ENCODE data around the gene TXLNA.
A peak's percentile ranks its signal among the peaks of the same experiment; 100 is the strongest.

The TXLNA gene

DNA sequence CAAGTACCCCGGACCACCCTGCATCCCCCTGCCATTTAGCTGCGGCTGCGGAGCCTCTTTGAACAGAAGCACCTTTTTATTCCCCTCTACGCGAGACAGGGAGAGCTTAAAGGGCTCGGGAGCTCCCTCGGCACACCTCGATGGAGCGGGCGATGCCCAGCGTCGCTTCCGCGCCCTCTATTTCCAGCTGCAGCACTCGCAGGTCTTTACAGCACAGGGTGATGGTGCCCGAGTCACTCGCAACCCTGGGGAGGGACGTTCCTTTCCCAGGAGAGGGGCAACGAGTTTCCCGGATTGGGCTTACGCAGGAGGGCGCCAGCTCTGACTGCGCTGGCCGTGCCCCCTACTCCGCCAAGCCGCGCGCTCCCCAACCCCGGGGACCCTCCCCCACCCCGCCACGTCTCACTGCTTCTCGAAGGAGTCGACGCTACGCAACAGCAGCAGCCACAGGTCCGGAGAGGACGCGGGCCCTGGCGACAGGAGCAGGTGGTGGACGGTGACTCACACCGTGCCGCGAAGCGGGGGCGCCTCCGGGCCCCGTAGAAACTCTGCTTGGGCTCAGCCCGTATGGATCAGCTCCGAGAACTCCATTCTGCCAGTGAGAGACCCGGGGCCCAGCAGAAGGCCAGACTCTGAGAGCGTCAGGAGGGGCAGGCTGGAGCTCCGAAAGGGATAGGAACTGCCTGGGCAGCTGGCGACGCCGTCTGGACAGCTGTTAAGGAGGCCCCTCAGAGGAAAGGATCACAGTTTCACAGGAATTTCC is 61.7 kb downstream of the TXLNA start:
- H3K27ac ChIP-seq, result peak overlapping the region; percentile 63
- TF ChIP-seq, protein P1, sequence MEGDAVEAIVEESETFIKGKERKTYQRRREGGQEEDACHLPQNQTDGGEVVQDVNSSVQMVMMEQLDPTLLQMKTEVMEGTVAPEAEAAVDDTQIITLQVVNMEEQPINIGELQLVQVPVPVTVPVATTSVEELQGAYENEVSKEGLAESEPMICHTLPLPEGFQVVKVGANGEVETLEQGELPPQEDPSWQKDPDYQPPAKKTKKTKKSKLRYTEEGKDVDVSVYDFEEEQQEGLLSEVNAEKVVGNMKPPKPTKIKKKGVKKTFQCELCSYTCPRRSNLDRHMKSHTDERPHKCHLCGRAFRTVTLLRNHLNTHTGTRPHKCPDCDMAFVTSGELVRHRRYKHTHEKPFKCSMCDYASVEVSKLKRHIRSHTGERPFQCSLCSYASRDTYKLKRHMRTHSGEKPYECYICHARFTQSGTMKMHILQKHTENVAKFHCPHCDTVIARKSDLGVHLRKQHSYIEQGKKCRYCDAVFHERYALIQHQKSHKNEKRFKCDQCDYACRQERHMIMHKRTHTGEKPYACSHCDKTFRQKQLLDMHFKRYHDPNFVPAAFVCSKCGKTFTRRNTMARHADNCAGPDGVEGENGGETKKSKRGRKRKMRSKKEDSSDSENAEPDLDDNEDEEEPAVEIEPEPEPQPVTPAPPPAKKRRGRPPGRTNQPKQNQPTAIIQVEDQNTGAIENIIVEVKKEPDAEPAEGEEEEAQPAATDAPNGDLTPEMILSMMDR (conservative IDR thresholded peaks at IDR 0.05), result no peak
- no peak for TF ChIP-seq ZFX (IDR thresholded peaks at IDR 0.05)

DNA sequence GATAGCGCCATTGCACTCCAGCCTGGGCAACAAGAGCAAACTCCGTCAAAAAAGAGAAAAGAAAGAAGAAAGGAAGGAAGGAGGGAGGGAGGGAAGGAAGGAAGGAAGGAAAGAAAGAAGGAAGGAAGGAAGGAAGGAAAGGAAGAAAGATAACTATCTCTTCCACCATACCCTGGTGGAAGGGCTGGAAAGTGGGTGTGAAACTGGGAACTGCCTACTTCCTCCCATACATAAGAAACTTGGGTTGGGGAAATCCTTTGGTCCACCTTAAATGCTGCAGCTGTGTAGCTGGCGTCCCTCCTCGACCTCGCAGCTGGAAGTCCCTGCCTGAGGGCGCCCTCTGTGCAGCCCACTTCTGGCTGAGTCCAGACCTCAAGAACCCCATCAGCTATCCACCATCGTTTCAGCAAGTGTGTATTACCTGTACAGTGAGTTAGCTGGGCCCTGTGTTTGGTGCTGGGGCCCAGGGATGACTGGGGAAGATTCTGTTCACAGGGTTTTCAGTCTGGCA is 62.9 kb downstream of the TXLNA start:
- H3K27ac ChIP-seq, result no peak overlapping the region
- no peak for TF ChIP-seq ZFX (IDR thresholded peaks at IDR 0.05)
- TF ChIP-seq, protein P1 (conservative IDR thresholded peaks at IDR 0.05), result no peak

DNA sequence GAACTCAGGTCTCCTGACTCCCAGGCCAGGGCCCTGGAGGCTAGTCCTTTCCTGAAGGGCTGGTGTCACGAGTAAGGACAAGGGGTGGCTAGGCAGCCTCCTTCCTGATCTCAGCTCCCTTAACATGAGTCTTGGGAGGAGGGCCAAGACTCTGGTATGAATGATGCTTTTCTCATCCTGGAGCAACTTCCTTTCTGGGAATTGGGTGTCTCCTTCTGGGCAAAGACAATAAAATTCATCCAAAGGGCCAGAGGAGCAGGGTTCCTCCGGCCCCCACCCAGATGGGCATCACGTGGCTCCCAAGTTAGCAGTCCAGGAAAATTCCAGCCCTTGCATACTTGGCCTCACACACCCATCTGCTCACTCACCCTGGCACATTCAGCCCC is 67.4 kb downstream of the TXLNA start, which contains the start of gene FAM167B:
TSS of gene FAM167B (plus strand) at position 335 of the 386 bp plus-strand sequence. CDS start 200 bp downstream, outside the sequence.
- H3K27ac ChIP-seq, result no peak within 1 kb of the TSS
- no peak for TF ChIP-seq ZFX (IDR thresholded peaks at IDR 0.05)
- TF ChIP-seq, protein P1 (conservative IDR thresholded peaks at IDR 0.05), result no peak

DNA sequence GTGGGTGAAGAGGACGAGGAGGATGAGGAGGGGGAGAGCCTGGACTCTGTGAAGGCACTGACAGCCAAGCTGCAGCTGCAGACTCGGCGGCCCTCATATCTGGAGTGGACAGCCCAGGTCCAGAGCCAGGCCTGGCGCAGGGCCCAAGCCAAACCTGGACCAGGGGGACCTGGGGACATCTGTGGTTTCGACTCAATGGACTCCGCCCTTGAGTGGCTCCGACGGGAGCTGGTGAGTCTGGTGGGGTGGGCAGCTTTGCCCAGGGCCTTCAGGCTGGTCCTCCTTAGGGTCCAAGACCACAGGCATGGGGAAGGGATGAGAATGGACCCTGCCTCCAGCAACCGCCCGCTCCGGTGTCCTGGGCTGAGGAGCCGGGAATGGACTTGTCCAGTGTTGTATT is 68.0 kb downstream of the TXLNA start:
- H3K27ac ChIP-seq, result no peak overlapping the region
- TF ChIP-seq, protein P1 (conservative IDR thresholded peaks at IDR 0.05), result no peak
- TF ChIP-seq ZFX (IDR thresholded peaks at IDR 0.05), result no peak

Data from C4-2B (cell line).